Measurements from ENCODE around the gene ADAMTSL2.

GRCh38 chr9:133538176-133538575 lies 3.7 kb downstream of the ADAMTSL2 start:
- TF ChIP-seq, protein P1, sequence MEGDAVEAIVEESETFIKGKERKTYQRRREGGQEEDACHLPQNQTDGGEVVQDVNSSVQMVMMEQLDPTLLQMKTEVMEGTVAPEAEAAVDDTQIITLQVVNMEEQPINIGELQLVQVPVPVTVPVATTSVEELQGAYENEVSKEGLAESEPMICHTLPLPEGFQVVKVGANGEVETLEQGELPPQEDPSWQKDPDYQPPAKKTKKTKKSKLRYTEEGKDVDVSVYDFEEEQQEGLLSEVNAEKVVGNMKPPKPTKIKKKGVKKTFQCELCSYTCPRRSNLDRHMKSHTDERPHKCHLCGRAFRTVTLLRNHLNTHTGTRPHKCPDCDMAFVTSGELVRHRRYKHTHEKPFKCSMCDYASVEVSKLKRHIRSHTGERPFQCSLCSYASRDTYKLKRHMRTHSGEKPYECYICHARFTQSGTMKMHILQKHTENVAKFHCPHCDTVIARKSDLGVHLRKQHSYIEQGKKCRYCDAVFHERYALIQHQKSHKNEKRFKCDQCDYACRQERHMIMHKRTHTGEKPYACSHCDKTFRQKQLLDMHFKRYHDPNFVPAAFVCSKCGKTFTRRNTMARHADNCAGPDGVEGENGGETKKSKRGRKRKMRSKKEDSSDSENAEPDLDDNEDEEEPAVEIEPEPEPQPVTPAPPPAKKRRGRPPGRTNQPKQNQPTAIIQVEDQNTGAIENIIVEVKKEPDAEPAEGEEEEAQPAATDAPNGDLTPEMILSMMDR (IDR thresholded peaks at IDR 0.05) = no peak
- no peak for TF ChIP-seq POLR2AphosphoS5 (IDR thresholded peaks at IDR 0.05)
- no peak for TF ChIP-seq EP300 (IDR thresholded peaks at IDR 0.05)
